ENCODE results near the gene GLYAT.

GLYAT gene

DNA sequence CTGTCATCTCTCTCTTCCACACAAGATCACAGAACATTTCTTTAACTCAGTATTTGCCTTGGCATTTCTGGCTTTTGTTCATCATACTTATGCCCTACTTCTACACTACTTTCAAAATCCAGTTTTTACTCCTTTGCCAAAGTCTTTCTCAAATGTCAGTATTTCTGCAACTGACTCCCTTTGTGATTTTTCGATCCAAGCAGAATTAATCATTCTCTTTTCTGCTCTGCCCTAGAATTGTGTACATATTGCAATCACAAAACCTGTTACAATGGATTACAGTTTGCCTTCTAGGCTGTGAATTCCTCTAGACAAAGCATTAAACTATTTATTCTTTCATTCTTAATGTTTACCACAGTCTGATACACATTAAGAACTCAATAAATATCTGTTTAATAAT, 33.3 kb upstream of the GLYAT start:
- no peaks in the 10 kb centered on the region for H3K36me3 Mint-ChIP-seq (ENCODE audit: low read depth)
- H3K4me1 Mint-ChIP-seq (ENCODE audit: low read depth): no peaks in the 10 kb centered on the region
- H3K4me3 Mint-ChIP-seq: no peak overlapping the region
- H3K27me3 Mint-ChIP-seq: peaks cover 14% of the 10 kb centered on the region
- no peak overlapping the region for H3K27ac Mint-ChIP-seq
- no peak for DNase-seq
- no peaks in the 10 kb centered on the region for H3K9me3 Mint-ChIP-seq

DNA sequence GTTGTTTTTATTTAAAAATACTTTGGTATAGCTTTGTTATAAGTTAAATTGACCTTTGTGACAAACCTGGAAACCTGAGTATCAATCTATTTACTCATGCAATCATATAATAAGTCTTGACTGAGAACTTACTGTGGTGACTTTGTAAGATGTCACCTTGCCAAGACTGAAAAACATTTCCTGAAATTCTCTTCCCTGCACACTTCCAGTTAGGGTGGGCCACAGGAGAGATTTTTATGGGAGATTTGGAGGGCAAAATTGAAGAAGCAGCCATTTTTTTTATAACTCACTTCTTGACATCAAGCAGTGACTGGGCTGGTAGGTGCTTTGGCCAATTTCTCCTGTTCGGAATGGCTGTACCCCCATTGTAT, 31.4 kb upstream of the GLYAT start:
- Mint-ChIP-seq H3K27me3 (peaks cover 11% of the 10 kb centered on the region), H3K4me1 (ENCODE audit: low read depth) (no peaks in the 10 kb centered on the region), H3K9me3 (no peaks in the 10 kb centered on the region), H3K4me3 (no peak overlapping the region), H3K36me3 (ENCODE audit: low read depth) (no peaks in the 10 kb centered on the region), H3K27ac (no peak overlapping the region)
- DNase-seq: no peak

DNA sequence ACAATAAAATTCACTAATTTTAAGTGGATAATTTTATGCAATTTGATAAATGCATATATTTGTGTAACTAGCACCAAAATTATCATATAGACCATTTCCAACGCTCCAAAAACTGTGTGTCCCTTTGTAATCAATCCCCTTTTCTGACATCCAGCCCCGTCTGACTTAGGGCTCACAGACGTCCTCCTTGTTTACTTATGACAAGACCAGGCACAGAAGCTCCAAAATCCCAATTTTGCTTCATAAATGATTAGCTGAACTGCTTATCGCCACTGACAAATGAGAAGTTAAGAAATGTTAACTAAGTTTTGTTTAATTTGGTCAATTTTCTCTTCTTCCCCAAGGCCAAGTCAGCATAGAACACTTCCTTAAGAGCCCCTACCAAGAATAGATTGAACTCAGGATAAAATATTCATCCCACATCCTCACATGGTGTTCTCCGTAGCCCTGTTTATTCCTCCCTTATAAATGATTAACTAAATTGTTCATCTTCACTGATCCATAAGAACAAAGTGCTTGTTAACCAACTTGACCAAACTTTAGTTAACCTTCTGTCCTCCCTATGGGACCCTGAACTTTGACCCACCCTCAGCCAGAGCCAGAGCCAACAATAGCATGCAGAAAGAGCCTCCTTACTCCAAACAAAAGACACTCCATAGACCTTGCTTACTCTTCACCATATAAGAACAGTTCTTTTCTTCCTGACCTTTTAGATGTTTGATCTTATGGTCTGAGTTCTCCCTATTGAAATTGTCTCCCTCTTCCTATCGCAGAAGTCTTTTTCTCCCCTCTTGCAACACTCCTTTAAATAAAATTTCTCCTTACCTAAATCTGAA, 30.8 kb upstream of the GLYAT start:
- Mint-ChIP-seq H3K4me3 (no peak overlapping the region), H3K27ac (no peak overlapping the region), H3K36me3 (ENCODE audit: low read depth) (no peaks in the 10 kb centered on the region), H3K4me1 (ENCODE audit: low read depth) (no peaks in the 10 kb centered on the region), H3K9me3 (no peaks in the 10 kb centered on the region), H3K27me3 (peaks cover 11% of the 10 kb centered on the region)
- DNase-seq: no peak

DNA sequence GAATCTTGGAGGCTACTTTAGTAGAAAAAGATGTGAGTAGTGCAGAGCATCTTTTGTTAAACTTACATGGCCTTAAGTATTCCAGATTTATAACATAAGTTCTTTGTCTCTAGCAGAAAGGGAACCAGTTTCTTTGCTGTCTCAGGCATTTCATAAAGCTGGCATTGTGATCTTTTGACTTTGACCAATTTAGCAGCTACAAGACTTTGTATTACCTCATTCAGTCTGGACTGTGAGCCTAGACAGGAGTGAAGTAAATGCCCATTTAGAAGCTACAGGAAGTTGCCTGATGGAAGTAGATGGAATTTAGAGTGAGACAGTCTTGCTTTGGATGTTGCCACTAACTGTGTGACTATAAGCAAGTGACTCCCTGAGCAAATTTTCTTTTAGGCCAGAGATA, 25.7 kb upstream of the GLYAT start:
- H3K27ac Mint-ChIP-seq: no peak overlapping the region
- no peaks in the 10 kb centered on the region for H3K4me1 Mint-ChIP-seq (ENCODE audit: low read depth)
- H3K36me3 Mint-ChIP-seq (ENCODE audit: low read depth): no peaks in the 10 kb centered on the region
- no peaks in the 10 kb centered on the region for H3K27me3 Mint-ChIP-seq
- H3K9me3 Mint-ChIP-seq: peaks cover 2% of the 10 kb centered on the region
- no peak overlapping the region for H3K4me3 Mint-ChIP-seq
- no peak for DNase-seq

DNA sequence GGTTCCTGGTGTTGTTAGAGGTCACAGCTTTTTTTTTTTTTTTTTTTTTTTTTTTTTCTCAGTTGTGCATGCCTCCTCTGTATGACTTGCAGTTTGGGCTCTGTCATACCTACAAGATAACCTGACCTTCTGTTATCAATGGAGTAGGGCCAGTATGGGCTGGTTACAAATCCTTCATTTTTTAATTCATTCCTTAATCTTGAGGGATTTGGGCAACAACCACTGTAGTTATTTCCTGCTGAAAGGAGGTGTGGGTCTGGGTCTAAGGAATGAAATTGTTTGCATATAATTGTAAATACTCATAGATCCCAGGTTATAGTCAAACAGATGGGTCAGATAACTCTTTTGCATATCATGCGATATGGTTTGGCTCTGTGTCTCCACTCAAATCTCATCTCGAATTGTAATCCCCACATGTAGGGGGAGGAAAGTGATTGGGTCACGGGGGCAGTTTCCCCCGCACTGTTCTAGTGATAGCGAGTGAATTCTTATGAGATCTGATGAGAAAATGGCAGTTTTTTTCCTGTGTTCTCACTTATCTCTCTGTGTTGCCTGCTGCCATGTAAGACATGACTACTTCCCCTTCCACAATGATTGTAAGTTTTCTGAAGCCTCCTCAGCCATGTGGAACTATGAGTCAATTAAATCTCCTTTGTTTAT, 14.1 kb upstream of the GLYAT start:
- peaks cover 8% of the 10 kb centered on the region for H3K4me1 Mint-ChIP-seq (ENCODE audit: low read depth)
- H3K4me3 Mint-ChIP-seq: no peak overlapping the region
- DNase-seq: no peak
- no peak overlapping the region for H3K27ac Mint-ChIP-seq
- peaks cover 2% of the 10 kb centered on the region for H3K36me3 Mint-ChIP-seq (ENCODE audit: low read depth)
- peaks cover 9% of the 10 kb centered on the region for H3K9me3 Mint-ChIP-seq
- peaks cover 11% of the 10 kb centered on the region for H3K27me3 Mint-ChIP-seq

DNA sequence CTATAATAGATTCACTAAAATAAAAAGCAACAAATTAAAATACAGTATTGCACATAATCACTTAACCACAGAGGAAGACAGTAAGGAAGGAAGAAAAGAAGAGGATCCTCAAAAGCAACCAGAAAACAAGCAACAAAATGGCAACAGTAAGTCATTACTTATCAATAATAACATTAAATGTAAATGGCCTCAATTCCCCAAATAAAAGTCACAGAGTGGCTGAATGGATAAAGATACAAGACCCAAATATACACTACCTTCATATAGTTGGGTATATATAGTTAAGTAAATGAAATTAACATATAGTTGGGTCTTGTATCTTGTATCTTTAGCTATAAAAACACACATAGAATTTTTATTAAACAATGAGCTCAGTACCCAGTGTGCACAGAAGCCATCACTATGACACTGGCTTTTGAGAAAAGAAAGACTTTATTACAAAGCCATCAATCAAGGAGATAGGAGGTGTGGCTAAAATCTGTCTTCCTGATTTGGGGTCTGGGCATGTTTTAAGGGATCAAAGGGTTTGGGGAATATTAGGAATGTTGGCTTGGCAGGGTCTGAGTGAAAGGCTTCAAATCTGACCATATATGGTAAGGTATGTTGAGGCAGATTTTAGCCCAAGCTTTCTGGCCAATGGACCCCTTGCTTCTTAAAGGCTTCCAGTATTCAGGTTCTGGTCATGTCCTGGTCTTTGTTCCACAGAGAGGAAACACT, 13.4 kb upstream of the GLYAT start:
- Mint-ChIP-seq H3K27ac (no peak overlapping the region), H3K9me3 (peaks cover 12% of the 10 kb centered on the region), H3K27me3 (peaks cover 15% of the 10 kb centered on the region), H3K4me3 (no peak overlapping the region), H3K4me1 (ENCODE audit: low read depth) (peaks cover 8% of the 10 kb centered on the region), H3K36me3 (ENCODE audit: low read depth) (peaks cover 3% of the 10 kb centered on the region)
- no peak for DNase-seq

DNA sequence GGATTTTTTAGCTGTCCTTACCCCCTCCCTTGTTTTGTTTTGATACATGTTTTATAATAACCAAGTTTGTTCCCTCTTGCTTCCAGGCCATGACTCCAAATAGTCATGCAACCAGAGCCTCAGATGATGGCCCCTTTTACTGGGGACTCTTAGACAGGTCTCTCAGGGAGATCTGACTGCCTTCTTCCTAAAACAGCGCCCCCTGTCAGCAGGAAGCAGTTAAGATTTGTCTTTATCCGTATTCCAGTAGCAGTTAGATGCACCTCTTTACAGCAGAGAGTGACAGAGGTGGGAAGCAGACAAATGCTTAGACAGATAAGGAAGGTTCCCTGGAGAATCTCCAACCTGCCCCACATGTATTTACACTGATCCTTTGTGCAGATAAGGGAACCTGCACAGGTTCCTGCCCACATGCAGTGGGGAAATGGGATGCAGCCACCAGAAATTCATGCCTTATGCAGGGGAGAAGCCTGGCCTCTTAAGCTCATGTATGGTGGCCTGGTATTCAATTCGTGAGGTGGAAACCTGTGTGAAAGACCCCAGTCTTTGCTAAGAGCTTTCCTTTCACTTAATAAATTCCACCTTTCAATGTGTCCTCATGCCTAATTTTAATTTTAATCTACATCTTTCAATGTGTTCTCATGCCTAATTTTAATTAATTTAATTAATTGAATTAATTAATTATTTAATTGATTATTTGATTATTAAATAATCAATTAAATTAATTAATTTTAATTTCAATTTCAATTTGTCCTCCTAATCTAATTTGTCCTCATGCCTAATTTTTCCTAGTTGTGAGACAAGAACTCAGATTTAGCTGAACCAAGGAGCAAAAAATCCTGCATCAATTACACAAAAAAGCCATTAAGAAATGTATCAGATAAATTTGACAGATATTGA, 11.5 kb upstream of the GLYAT start:
- Mint-ChIP-seq H3K4me3 (no peak overlapping the region), H3K9me3 (peaks cover 12% of the 10 kb centered on the region), H3K27me3 (peaks cover 7% of the 10 kb centered on the region), H3K4me1 (ENCODE audit: low read depth) (peaks cover 8% of the 10 kb centered on the region), H3K27ac (no peak overlapping the region), H3K36me3 (ENCODE audit: low read depth) (peaks cover 3% of the 10 kb centered on the region)
- no peak for DNase-seq

DNA sequence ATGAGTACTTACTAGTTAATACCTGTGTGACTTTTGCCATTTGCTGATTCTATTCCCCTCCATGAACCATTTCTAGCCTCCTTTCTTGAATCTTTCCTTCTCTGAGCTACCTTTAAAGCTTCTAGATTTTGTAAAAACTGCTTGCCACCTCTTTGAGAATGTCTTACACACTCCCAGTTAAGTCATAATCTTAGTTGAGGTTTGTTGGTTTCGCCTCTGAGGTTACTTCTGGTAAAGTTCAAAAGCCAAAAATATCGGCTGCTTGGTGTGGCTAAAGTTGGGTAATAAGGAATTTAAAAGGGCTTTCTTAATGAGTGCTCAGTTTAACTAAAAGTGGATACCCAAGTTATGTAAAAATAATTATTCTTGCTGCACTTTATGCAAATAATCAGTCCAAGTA, 10.4 kb upstream of the GLYAT start:
- H3K36me3 Mint-ChIP-seq (ENCODE audit: low read depth): peaks cover 3% of the 10 kb centered on the region
- no peak for DNase-seq
- peaks cover 8% of the 10 kb centered on the region for H3K4me1 Mint-ChIP-seq (ENCODE audit: low read depth)
- no peak overlapping the region for H3K27ac Mint-ChIP-seq
- peaks cover 12% of the 10 kb centered on the region for H3K9me3 Mint-ChIP-seq
- H3K4me3 Mint-ChIP-seq: no peak overlapping the region
- H3K27me3 Mint-ChIP-seq: peaks cover 10% of the 10 kb centered on the region

DNA sequence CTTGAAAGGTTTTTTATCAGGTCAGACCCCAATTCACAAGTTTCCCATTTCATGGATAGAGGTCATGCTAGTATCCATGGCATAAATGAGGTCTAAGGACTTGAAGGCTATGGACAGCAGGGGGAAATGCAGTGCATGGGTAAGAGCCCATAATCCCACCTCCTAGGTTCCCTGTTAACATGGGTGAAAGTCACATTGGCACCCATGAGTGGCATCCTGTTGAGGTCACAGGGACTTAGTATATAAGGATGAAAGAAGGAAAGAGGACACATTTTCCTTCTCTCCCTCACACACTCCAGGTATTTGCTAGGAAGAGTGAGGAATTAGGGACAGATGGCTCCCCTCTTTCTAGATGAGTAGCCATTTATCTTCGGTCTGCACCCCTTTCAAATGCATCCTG, 9.4 kb upstream of the GLYAT start:
- Mint-ChIP-seq H3K36me3 (ENCODE audit: low read depth) (peaks cover 3% of the 10 kb centered on the region), H3K4me1 (ENCODE audit: low read depth) (peaks cover 8% of the 10 kb centered on the region), H3K27ac (no peak overlapping the region), H3K27me3 (peaks cover 10% of the 10 kb centered on the region), H3K9me3 (peaks cover 12% of the 10 kb centered on the region), H3K4me3 (no peak overlapping the region)
- no peak for DNase-seq

DNA sequence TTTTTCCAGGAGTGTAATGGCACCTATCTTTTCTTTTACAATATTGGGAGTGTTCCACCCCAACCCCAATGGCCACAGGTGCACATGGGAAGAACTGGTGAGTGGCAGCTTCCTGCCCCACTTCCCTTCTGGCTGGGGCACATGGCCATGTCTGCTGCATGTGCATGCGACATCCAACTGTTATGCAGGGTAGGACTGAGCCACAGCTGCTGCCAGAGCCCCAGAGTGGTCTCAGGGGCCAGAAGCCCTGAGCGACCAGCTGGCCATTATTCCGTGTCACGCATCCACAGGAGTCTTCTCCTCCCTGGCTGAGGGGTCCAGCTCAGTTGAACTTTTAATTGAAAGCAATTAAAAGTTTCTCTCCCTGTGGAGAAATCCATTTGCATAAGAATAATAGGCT, 8.7 kb upstream of the GLYAT start:
- Mint-ChIP-seq H3K27me3 (peaks cover 10% of the 10 kb centered on the region), H3K27ac (no peak overlapping the region), H3K36me3 (ENCODE audit: low read depth) (peaks cover 3% of the 10 kb centered on the region), H3K4me1 (ENCODE audit: low read depth) (peaks cover 8% of the 10 kb centered on the region), H3K4me3 (no peak overlapping the region), H3K9me3 (peaks cover 12% of the 10 kb centered on the region)
- DNase-seq: no peak

DNA sequence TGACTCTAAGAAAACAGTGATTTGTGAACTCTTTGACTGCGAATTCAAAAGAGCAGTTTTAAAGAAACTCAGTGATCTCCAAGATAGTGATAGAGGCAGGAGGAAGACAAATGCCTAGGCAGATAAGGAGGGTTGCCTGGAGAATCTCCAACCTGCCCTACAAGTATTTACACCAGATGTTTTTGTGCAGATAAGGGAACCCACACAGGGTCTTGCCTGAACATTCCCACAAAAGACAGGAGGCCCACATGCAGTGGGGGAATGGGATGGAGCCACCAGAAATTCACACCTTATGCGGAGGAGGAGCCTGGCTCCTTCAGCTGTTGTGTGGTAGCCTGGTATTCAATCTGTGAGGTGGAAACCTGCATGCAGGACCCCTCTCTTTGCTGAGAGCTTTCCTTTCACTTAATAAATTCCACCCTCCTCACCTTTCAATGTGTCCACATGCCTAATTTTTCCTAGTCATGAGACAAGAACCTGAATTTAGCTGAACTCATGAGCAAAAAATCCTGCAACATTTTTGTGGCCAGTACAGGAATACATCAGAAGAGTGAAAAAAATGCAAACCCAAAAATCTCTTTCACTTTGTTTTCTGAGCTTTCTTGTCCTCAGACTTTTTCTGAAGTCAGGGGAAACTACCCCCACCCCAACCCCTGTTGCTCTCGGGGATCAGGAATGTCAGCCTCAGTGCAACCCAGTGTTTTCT, 8.1 kb upstream of the GLYAT start:
- no peak for DNase-seq
- Mint-ChIP-seq H3K27me3 (peaks cover 10% of the 10 kb centered on the region), H3K36me3 (ENCODE audit: low read depth) (peaks cover 3% of the 10 kb centered on the region), H3K9me3 (peaks cover 9% of the 10 kb centered on the region), H3K4me1 (ENCODE audit: low read depth) (peaks cover 8% of the 10 kb centered on the region), H3K4me3 (no peak overlapping the region), H3K27ac (no peak overlapping the region)

DNA sequence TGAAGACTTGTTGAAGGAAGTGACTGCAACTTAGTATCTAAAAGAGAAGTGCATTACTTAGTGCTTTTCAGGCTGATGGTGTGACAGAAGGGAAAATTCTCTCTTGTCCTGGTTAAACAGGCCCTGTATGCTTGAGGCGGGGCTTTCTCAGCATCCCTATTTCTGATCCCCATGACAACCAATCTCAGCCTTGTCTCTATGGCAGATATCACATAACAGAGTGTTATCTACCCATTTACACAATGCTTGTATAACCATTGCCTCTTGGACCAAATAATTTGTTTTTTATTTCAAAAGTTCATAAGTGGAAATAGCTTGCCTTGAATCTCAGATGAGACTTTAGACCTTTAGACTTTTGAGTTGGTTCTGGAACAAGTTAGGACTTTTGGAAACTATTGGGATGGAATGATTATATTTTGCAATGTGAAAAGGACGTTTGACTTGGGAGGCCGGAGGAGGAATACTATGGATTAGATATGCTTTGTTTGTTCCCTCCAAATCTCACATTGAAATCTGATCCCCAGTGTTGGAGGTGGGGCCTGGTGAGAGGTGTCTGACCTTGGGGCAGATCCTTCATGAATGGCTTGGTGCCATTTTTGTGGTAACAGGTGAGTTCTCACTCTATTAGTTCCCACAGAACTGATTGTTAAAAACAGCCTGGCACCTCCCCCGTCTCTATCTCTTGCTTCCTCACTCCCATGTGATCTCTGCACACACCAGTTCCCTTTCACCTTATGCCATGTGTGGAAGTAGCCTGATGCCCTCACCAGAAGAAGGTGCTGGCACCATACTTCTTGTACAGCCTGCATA, 3.1 kb upstream of the GLYAT start:
- H3K4me3 Mint-ChIP-seq: no peak overlapping the region
- H3K27ac Mint-ChIP-seq: no peak overlapping the region
- peaks cover 5% of the 10 kb centered on the region for H3K27me3 Mint-ChIP-seq
- H3K9me3 Mint-ChIP-seq: no peaks in the 10 kb centered on the region
- H3K4me1 Mint-ChIP-seq (ENCODE audit: low read depth): peaks cover 2% of the 10 kb centered on the region
- no peaks in the 10 kb centered on the region for H3K36me3 Mint-ChIP-seq (ENCODE audit: low read depth)
- DNase-seq: no peak

DNA sequence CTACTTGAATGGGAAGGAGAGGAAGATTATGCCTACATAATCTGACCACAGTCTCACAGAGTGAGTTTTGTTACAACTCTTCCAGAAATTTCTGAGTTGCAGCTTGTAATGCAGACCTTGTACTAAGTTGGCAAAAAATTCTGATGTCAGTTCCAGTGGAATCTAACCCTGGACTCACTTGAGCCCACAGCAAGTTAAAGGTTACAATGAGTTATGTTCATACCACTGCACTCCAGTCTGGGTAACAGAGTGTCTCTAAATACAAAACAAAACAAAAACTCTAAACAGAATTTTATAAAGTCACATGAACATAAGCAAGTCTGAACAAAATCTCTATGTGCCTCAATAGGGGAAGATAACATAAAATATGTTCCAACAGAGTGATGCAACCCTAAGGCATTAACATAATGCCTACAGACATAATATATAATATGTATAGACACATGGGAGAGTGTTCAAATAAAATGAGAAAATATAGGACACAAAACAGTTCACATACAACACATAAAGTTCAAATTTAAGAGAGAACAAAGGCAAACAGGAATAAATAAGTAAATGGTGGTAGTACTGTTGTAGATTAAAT, 1.1 kb downstream of the GLYAT start:
- Mint-ChIP-seq H3K27ac (no peak overlapping the region), H3K4me3 (no peak overlapping the region), H3K4me1 (ENCODE audit: low read depth) (peaks cover 35% of the 10 kb centered on the region), H3K36me3 (ENCODE audit: low read depth) (no peaks in the 10 kb centered on the region), H3K9me3 (no peaks in the 10 kb centered on the region), H3K27me3 (no peaks in the 10 kb centered on the region)
- no peak for DNase-seq

All from activated T-cell treated with anti-CD3 and anti-CD28 coated beads, Interleukin-2, amount 50 U/mL, for 24 hours (primary cell).